Endodermal cell (in vitro differentiated cells): ENCODE results near the gene TNRC6B. TPM values are rescaled to one million over a fixed set of nuclear protein-coding genes. Genes with fewer than 3 reads are reported as not detected.

Experiments used
- DNase-seq: peaks from one replicate; pipeline ENCODE4 v3.0.0-alpha.2; 2017
- H3K27ac ChIP-seq: 2 replicates; pipeline ENCODE4 v1.5.1; 2013; ENCODE audit warnings: mild to moderate bottlenecking, low read depth, low read length, moderate library complexity
- H3K27me3 ChIP-seq: 2 replicates; pipeline ENCODE4 v1.6.1; 2013; ENCODE audit warnings: mild to moderate bottlenecking, low read length, moderate library complexity; ENCODE audit not compliant: insufficient read depth, control insufficient read depth, poor library complexity, severe bottlenecking
- H3K36me3 ChIP-seq: 2 replicates; pipeline ENCODE4 v1.7.0; 2013; ENCODE audit warnings: mild to moderate bottlenecking, low read length, moderate library complexity; ENCODE audit not compliant: control insufficient read depth, insufficient read depth
- H3K4me1 ChIP-seq: one replicate; pipeline ENCODE4 v1.7.0; 2013; ENCODE audit warnings: low read length; ENCODE audit not compliant: control insufficient read depth, insufficient read depth
- H3K4me3 ChIP-seq: 2 replicates; pipeline ENCODE4 v1.5.1; 2013; ENCODE audit warnings: mild to moderate bottlenecking, low read length, moderate library complexity
- H3K9ac ChIP-seq: 2 replicates; pipeline ENCODE4 v1.6.1; 2013; ENCODE audit warnings: mild to moderate bottlenecking, low read length, moderate library complexity; ENCODE audit not compliant: poor library complexity, severe bottlenecking; ENCODE audit errors: extremely low read depth
- H3K9me3 ChIP-seq: 2 replicates; pipeline ENCODE4 v1.6.1; 2013; ENCODE audit warnings: mild to moderate bottlenecking, low read length, moderate library complexity; ENCODE audit not compliant: control insufficient read depth
- H3K27ac Mint-ChIP-seq: 2 replicates; pipeline ENCODE4 v1.8.0; 2020; ENCODE audit warnings: mixed read lengths
- H3K27me3 Mint-ChIP-seq: 2 replicates; pipeline ENCODE4 v1.8.0; 2021; ENCODE audit warnings: mild to moderate bottlenecking, mixed read lengths; ENCODE audit not compliant: insufficient read depth
- H3K36me3 Mint-ChIP-seq: 2 replicates; pipeline ENCODE4 v1.8.0; 2020; ENCODE audit warnings: low read depth, mixed read lengths
- H3K4me1 Mint-ChIP-seq: 2 replicates; pipeline ENCODE4 v1.8.0; 2020; ENCODE audit warnings: mixed read lengths
- H3K4me3 Mint-ChIP-seq: 2 replicates; pipeline ENCODE4 v1.8.0; 2020; ENCODE audit warnings: mild to moderate bottlenecking, moderate library complexity, mixed read lengths
- H3K9me3 Mint-ChIP-seq: 2 replicates; pipeline ENCODE4 v1.8.0; 2020; ENCODE audit warnings: mild to moderate bottlenecking, mixed read lengths
- CTCF ChIP-seq: fragments of 200-600 bp; sonication (generic); conservative IDR thresholded peaks from 2 replicates; pipeline ENCODE4 v1.5.0; 2021; ENCODE audit warnings: antibody characterized with exemption, mild to moderate bottlenecking
- WGBS, 2 experiments: methylation state at CpG; one replicate each; pipeline versions ENCODE4 v1.1.5 to v1.1.7; 2013; ENCODE audit warnings: missing lambda C conversion rate in 2 of 2, mixed read lengths in 1 of 2; ENCODE audit not compliant: insufficient coverage in 1 of 2, insufficient read length in 1 of 2; 5-methylcytosine and 5-hydroxymethylcytosine counted together
- total RNA-seq, 2 donors: library from RNA; stranded (reverse); fragmentation: NEBNext Ultra II Directional in 1 of 2; extraction: Animal tissue kit (Norgen Biotek cat#: 25700) in 1 of 2; gene quantifications; 2 replicates in 1 of 2; 3 replicates in 1 of 2; pipeline ENCODE4 v1.2.1, GENCODE V29; 2021

Gene TNRC6B
- total RNA-seq, 2 donors from 2014 or later = 57.5 to 62.5 TPM

GRCh38 chr22:40200795-40201530, 23.2 kb downstream of the TNRC6B start:
- H3K9me3 ChIP-seq = no peaks in the 10 kb centered on the region
- 94 to 96% methylated on average over 7 of the region's 7 CpGs for WGBS, 2 experiments

GRCh38 chr22:40202225-40202944, 24.7 kb downstream of the TNRC6B start:
- WGBS, 2 experiments = 91 to 96% methylated on average over 7 to 9 of the region's 9 CpGs
- Histone ChIP-seq H3K36me3 (no peaks in the 10 kb centered on the region), H3K9ac (no peak overlapping the region), H3K4me1 (peaks cover 16% of the 10 kb centered on the region), H3K27me3 (no peaks in the 10 kb centered on the region), H3K4me3 (no peak overlapping the region), H3K9me3 (no peaks in the 10 kb centered on the region), H3K27ac (no peak overlapping the region)
- no peak for TF ChIP-seq CTCF
- peaks cover 38% of the 10 kb centered on the region for H3K4me1 Mint-ChIP-seq
- H3K27me3 Mint-ChIP-seq = no peaks in the 10 kb centered on the region
- no peak overlapping the region for H3K4me3 Mint-ChIP-seq
- peak overlapping the region; percentile 1 for H3K27ac Mint-ChIP-seq
- H3K36me3 Mint-ChIP-seq = peaks cover 6% of the 10 kb centered on the region
- DNase-seq = no peak
- H3K9me3 Mint-ChIP-seq = no peaks in the 10 kb centered on the region

More at GRCh38 chr22:40200795-40201530, 23.2 kb downstream of the TNRC6B start:
- peaks cover 16% of the 10 kb centered on the region for H3K4me1 ChIP-seq
- TF ChIP-seq CTCF = no peak
- Mint-ChIP-seq H3K4me3 (no peak overlapping the region), H3K27ac (peak overlapping the region; percentile 44), H3K4me1 (peaks cover 50% of the 10 kb centered on the region), H3K9me3 (no peaks in the 10 kb centered on the region), H3K27me3 (no peaks in the 10 kb centered on the region), H3K36me3 (peaks cover 6% of the 10 kb centered on the region)
- H3K4me3 ChIP-seq = no peak overlapping the region
- no peaks in the 10 kb centered on the region for H3K36me3 ChIP-seq
- no peak overlapping the region for H3K9ac ChIP-seq
- no peak for DNase-seq
- H3K27ac ChIP-seq = no peak overlapping the region
- H3K27me3 ChIP-seq = no peaks in the 10 kb centered on the region

- no peaks in the 10 kb centered on the region for H3K27me3 Mint-ChIP-seq
- H3K4me1 Mint-ChIP-seq = peaks cover 39% of the 10 kb centered on the region
- H3K4me1 ChIP-seq = peaks cover 16% of the 10 kb centered on the region
- no peak overlapping the region for H3K4me3 ChIP-seq
- WGBS, 2 experiments = 80 to 87% methylated on average over 1 to 3 of the region's 5 CpGs
- no peak overlapping the region for H3K27ac ChIP-seq
- no peak for DNase-seq
- H3K27me3 ChIP-seq = no peaks in the 10 kb centered on the region
- H3K36me3 ChIP-seq = no peaks in the 10 kb centered on the region
- H3K9me3 Mint-ChIP-seq = no peaks in the 10 kb centered on the region
- H3K36me3 Mint-ChIP-seq = peaks cover 6% of the 10 kb centered on the region
- no peak overlapping the region for H3K9ac ChIP-seq
- no peak for TF ChIP-seq CTCF
- H3K27ac Mint-ChIP-seq = no peak overlapping the region
- H3K4me3 Mint-ChIP-seq = no peak overlapping the region
- no peaks in the 10 kb centered on the region for H3K9me3 ChIP-seq
Observed at GRCh38 chr22:40203572-40203971, 25.8 kb downstream of the TNRC6B start.
